ENCODE measurements around the gene ADAMTSL3.

DNA sequence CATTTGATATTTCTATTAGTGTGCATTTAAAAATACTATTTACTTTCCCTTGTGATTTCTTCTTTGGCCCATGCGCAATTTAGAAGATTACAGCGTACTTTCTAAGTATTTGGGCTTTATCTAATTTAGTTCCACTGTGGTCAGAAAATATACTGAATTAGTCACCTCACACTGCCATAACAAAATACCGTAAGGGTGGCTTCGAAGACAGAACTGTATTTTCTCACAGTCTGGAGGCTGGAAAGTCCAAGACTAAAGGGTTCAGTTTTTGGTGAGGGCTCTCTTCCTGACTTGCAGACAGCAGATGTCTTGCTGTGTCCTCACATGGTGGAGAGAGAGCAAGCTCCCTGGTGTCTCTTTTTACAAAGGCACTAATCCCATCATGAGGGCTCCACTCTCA lies 286.2 kb downstream of the ADAMTSL3 start:
- TF ChIP-seq CTCF (IDR thresholded peaks at IDR 0.05), result no peak
- no peak for TF ChIP-seq POLR2A (IDR thresholded peaks at IDR 0.05)

All from heart left ventricle (tissue), 13 donors.